GM18867 (cell line): ENCODE results near the gene MAFG.

Source experiments
- ATAC-seq: cut with Tn5 transposase; IDR thresholded peaks from one replicate; pipeline ENCODE4 v1.9.1; 2021; ENCODE audit warnings: mild to moderate bottlenecking, moderate library complexity; ENCODE audit not compliant: unreplicated experiment

The MAFG gene

DNA sequence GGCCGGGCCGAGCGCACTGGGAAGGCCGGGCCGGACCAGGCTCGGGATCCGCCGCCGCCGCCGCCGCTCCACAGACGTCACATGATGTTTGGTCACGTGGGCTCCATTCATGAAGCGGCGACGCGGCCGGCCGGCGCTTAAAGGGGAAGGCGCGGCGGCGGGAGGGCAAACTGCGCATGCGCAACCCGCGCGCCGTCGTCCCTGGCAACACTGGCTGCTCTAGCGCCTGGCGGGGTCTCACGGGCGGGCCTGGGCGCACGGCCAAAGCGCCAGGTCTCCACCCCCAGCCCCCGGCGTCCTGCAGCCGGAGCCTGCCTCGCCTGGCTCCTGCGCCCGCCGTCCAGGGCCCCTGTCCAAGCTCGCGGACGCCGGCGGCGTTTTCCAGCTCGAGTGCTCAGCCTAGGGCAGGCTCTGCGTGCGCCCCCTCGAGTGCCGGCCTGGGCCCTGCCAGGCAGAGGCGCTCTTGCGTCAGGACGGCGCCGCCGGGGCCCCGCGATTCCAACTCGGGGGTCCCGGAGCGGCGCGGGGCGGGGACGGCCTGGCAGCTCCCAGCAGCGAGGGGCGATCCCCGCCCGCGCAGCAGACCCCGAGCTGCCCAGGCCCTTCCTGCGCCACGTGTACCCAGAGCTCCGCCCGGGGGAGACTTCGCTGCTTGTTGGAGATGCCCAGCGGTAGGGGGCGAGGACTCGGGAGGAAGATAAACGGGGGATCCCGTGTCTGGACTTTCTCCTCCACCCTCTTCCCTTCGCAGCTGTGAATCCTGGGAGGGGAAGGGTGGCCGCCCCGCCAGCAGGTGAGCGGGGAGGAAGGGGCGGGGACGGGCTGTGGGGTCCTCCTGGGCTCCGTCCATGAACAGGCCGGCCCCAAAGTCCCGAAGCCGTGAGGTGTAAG lies at the start of gene MAFG:
MAFG (minus strand) TSS at position 83 of the 891 bp plus-strand sequence. CDS start 4,550 bp downstream, outside the sequence.
- peak; percentile 64 for ATAC-seq

DNA sequence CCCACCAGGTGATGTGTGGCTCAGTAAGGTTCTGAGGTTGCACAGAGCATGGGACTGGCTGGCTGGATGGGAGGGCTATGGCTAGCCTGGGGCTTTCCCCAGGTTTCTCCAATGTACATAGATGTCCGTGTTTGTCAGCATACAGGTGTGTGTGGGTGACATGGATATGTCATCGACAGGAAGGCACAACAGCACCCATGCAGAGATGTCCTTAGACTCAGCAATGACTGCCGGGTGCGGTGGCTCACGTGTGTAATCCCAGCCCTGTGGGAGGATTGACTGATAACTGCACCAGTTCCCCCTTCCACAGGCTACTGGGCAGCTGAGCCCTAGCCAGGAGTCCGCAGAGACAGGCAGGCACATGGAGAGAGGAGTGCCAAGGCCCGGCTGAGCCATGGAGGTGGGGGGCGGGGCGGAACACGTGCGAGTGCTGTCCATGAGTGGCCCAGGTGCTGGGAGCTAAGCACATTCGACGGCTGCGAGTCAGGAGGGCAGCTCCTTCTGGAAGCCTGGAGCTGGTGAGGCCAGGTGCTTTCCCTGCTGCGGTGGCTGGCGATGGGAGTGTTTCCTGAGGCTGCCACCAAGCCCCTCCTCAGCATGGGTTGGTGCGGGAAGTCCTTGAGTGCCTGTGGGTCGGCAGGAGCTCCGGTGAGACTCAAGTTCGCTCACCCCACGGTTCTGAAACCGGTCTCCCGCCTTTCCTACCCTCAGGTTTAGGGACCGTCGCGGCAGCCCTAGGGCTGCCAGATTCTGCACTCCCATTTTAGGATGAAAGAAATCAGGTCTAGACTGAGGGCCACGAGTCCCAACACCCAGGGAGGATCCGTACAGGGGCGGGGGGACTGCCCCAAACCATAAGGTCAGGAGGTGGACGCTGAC lies 49.0 kb upstream of the MAFG start:
- ATAC-seq, result no peak

DNA sequence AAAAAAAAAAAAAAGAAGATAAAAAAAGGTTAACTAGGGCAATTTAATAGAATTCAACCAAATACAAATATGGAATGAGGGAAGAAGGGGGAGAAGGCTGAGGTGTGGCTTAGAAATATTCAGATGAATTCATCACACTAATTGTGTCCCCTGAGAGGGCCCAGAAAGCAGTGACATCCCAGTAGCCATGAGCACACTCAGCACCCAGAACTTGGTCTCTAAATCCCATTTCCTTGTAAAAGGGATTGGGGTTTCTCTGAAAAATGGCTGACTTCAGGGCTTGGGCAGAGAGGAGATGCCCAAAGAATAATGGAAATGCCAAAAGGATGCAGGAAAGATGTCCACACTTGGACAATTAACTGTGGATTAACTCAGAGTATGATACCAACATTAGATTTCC lies 45.9 kb upstream of the MAFG start:
- ATAC-seq, result no peak

DNA sequence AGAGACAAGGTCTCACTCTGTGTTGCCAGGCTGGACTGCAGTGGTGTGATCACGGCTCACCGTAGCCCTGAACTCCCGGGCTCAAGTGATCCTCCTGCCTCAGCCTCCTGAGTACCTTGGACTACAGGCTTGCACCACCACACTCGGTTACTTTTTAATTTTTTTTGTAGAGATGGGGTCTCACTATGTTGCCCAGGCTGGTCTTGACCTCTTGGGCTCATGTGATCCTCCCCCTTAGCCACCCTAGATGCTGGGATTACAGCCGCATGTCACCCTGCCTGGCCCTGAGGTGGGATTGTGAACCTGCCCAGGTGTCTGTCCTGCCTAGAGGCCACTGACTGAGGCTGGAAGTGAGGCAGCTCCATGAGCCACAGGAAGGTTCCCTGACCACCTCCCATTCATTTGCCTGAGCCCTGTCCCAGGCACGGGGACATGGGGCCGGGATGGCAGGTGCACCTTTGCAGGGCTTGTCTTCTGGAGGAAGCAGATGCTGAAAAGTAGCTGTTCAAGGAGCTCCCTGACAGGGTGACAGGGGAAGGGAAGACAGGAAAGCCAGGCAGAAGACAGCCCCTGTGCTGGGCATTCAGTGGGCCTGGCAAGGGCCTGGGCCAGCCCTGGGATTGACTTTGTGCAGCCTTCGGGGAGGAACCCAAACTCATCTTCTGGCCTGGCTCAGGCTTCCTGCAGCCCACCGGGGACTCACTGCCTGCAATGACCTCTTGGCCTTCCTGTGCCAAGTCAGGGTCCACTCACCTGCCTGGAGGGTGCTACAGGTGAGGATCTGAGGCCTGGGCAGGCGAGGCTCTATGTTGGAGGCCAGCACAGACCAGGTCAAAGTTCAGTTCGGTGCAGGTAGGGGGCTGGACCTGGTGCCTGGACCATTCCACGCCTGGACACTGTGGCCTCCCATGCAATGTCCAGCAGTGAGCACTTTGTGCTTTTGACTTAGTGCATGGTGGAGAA lies 41.6 kb upstream of the MAFG start:
- no peak for ATAC-seq

DNA sequence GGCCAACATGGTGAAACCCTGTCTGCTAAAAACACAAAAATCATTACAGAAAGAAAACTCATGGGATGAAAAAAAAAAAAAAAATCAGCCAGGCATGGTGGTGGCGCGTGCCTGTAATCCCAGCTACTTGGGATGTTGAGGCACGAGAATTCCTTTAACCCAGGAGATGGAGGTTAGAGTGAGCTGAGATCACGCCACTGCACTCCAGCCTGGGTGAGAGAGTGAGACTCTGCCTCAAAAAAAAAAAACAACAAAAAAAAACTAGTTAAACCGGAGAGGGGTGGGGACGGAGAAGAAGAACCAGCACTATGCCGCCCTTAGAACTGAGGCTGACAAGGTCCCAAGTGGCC lies 40.8 kb upstream of the MAFG start:
- ATAC-seq, result no peak

DNA sequence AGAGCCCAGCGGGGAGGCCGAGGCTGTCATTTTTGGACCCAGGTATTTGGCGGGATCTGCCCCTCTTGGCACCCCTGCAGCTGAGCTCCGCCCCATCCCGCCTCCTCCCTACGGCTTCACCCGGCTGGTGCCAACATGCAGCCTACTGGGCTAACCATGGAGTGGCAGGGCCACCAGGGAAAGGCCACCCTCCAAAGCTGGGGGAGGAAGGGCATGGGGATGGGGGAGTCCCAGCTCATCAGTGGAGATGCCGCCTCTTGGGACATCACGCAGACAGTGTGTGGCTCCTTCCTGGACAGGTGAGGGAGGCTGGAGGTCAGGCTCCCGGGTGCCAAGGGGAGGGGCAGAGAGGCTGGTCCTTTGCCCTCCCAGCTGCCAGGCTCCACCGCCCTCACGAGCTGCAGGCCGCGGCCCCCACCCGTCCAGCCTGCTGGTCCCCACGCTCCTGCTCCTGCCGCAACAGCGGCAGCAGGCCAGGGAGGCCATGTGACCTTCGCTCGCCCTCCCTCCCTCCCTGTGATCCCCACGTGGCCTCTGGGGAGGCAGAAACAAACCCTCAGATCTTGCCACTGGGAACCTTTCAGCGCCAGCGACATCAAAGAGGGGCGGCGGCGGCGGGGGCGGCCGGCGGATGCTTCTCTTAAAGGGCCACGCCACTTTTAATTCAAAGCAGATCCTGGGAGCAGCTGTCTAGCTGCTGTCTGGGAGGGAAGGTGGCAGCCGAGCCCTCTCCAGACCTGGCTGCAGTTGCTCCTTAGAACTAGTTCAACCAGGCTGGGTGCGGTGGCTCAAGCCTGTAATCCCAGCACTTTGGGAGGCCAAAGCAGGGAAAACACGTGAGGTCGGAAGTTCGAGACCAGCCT lies 40.2 kb upstream of the MAFG start:
- no peak for ATAC-seq

DNA sequence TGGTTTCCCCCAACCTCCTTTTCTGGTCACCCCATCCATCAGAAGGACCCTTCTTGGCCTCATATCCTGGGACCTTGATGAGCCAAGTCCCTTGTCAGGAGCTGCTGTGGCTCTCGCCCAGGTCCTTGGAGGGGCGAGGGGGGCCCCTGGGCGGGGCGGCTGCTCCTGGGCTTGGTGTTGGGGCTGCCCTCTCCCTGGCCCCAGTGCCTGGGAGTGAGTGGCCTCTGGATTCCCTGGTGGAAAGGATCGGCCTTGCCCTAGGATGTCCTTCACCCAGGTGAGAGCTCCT lies 39.7 kb upstream of the MAFG start:
- ATAC-seq, result no peak

DNA sequence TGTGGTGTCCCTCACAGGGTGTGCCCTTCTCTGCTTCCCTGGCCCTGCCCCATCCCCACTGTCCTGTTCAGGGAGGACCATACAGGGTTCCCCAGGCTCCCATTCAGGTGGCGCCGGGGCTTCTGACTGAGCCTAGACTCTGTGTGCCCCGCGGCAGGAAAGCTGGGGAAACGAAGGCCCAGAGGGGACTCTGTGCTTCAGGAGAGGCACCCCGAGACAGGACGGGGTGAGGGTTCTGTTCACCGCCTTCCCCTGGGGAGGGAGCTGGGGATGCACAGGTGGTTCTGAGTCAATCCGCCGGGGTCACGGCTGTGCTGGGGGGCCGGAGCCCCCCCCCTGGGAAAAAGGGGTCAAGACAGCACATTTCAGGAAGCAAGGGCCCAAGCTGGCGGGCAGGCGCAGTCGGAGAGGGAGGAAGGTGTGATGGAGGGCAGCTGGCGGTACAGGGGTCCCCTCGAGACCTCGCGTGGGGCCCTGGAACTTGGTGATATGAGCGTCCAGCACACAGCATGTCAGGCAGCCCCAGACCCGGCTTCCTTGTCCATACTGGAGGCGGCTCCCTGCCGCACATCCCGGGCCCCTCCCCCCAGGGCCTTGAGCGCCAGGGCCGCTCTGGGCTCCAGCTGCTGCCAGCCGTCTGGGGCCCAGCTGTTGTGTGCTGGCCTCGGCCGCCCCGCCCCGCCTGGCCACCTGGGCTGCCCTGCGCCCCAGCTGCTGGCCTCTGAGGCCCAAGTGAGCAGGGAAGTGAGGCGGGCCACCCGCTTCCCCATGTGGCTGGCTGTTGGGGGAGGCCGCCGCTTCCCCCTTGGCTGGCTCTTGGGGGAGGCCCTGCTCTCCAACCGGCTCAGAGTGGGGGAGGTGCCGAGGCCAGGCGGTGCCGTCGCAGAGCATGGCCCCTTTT lies 39.1 kb upstream of the MAFG start:
- ATAC-seq, result no peak

DNA sequence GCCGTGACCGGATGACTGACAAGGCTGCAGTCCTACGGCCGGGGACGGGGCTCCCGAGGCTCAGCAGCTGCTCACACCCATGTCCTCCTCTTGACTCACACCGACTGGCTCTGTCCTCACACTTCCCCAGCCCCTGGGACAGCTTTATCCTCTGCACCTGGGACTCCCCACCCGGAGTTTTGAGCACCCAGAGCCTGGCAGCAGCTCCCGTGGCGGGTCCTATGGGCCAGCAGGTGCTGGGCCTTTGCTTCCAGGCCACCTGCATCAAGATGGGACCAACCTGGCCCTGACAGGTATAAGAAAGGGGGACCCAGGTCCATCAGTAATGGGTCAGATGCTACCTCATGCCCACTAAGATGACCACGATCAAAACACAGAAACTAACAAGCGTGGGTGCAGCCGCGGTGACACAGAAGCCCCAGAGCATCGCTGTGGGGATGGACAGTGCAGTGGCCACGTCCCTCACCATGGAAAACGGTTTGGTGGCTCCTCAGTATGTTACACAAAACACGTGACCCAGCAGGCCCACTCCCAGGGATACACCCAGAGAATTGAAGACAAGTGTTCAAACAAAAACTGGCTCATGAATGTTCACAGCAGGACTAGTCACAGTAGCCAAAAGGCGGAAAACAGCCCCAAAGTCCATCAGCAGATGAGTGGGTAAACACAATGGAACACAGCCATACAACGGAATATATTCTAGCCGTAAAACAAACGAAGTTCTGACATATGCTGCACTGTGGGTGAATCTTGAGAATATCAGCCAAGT lies 36.7 kb upstream of the MAFG start:
- no peak for ATAC-seq

DNA sequence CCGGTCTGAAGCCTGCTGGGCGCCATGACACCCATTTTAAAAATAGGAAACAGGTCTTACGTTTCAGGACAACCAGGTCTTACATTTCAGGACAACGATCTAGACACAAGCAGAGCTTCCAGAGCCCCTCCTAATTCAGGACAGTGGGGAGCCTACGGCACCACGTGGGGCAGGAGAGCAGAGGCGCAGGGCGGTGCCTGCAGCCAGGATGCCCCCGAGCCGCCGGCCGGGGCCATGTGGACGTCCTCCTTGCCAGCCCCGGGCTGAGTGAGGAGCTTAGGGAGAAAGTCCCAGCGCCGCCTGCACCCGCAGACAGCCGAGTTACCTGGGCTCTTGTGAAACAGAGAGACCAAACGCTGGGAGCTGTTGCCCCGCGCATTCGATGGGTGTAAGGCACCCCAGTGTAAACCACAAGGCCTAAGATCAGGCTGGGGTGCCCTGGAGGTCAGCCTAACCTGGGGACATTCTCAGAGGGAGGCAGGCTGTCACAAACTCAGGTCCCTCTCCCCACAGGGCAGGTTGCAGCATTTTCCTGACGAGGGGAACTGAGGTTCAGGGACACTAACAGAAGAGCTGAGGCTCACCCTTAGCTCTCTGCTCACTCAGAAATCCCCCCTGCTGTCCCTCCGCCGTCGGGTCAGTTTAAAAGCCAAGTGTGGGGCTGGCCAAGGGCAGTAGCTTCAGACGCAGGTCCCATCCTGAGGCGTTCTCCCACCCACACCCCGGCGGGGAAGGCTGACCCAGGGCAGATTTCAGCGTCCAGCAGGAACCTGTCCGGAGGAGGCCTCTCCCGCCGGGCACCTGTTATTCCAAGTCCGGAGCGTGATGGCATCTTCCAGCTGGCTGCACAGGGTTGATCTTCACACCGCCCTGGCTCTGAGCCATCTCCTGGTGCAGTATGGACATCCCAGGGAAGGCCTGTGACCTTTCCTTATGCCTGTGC lies 35.2 kb upstream of the MAFG start:
- no peak for ATAC-seq

DNA sequence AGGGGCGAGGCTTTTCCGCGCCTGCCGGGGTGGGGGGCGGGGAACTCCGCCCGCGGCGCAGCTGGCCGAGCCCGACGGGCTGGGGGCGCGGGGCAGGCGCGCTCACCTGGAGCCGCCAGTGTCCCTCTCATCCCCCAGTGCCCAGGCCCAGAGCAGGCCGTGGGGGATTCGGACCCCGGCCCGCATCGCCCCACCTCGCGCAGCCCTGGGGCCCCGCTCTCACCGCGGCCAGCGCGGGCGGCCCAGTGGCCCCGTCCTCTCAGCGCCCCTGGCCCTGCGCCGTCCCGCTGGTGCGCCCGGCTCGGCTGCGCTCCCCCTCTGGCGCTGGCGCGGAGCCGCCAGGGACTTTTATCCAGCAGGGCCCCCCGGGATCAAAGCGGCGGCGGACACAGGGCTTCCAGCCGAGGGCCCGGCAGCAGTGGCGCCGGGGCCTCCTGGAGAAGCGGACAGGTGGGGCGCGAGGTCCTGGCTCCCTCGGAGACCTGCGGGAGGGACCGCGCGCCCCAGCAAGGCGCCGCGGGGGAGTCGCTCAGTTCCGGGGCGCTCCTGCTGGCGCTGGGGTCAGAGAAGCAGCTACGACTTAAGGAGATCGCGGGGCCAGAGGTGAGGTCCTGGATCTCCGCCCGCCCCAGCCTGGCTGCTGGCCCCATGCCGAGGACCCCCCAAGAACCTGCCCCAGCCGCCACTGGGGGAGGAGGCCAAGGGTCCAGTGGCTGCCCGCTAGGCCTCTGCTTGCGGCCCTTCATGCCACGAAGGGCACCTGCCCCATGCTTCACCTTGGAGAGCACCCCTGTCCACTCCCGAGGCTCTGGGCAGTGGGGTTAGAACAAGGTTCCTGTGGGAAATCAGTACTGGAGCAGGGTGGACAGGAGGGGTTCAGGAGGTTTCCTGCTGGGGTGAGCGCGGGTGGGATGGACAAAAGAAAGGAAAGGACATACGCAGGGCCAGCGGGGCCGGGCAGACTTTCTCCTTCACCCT lies 34.3 kb upstream of the MAFG start:
- ATAC-seq, result no peak

DNA sequence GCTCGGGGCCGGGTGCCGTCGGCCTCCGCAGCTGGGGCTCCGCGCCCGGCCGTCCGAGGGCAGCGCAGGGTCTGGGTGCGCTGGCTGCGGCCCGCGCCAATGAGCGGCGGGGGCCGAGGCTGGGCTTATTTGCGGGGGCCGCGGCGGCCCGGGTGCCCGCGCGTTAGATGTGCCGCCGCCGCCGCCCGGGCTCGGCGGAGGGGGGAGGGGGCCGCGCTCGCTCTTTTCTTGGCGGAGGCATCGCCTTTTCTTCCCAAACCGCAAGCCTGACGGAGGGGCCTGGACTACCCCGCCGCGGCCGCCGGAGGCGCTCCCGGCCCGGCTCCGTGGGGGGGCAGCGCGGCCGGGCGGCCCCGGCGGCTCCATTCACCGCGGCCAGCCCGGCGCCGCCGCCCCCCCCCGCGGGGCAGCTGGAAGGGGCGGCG lies 33.6 kb upstream of the MAFG start, which contains the start of gene NOTUM:
NOTUM (minus strand) TSS at position 101 of the 425 bp plus-strand sequence. CDS start 278 bp downstream, outside the sequence.
- no peak for ATAC-seq

DNA sequence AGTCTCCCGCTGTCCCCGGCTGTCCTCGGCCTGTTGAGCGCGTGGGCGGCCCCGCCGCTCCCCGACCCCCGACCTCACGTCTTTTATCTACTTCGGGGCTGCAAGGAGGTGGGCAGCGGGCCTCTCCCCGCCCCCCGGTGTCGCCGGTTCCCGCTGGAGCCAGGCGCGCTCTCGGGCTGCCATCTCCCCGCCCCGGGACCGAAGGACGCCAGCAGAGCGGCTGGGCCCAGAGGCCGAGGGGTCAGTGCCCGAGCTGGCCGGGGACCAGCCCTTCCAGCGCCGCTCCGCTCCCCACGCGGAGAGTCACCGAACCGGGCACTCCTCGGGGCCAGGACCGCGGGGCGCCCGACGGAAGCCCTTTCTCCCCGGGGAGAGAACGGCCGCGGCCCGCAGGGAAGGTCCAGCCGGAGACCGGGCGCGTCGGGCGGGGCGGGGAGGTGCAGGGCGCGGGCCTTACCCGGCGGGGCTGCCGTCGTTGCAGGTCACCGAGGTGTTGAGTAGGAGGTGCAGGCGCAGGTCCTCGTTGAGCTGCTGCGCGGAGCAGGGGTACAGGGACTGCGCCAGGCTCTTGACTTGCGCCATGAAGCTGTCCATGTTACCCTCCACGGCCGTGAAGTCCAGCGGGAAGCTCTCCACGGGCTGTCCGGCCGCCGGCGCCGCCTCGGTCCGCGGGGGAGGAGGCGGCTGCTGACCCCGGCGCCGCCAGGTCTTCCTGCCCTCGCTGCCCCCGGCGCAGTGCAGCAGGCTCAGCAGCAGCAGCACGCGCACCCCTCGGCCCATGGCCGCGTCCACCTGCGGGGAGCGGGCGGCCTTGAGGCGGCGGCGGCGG lies 32.8 kb upstream of the MAFG start:
- no peak for ATAC-seq

DNA sequence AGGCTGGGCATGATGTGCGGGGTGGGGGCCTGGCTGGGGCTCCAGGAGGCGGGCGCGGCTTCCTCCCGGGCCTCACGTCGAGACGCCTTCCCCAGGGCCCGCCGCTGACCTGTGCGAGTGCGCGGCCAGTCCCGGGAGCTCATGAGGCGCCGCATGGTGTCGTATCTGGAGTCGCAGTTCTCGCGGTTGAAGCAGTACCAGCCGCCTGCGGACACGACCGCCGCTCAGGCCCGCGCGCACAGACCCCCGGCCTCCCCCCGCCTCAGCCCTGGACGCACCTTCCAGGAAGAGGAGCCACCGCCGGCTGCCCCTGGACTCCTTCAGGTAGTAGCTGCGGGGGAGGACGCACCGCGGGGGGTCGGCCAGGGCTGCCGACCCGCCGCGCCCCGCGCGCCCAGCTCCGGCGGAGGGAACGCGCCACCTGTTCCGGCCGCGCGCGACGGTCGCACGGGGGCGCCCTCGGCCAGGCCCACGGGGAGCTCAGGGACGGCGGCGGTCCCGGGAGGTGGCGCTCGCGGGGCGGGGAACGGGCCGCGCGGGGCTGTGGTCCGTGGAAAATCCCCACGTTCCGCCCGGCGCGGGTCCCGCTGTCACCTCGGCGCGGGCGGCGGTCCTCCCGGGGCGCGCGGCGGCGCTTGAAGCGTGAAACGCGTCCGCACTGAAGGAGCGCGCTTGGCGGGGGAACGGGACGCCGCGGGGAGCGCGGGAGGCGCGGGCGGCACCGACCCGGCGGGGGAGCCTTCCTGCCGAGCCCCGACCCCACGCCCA lies 32.0 kb upstream of the MAFG start:
- peak; percentile 40 for ATAC-seq
